Measurements from ENCODE around the gene PCSK5. TPM values are rescaled to one million over a fixed set of nuclear protein-coding genes. Genes with fewer than 3 reads are reported as not detected.

The PCSK5 gene
- total RNA-seq, 1 experiment from 2014 or later, result 6.9 TPM

DNA sequence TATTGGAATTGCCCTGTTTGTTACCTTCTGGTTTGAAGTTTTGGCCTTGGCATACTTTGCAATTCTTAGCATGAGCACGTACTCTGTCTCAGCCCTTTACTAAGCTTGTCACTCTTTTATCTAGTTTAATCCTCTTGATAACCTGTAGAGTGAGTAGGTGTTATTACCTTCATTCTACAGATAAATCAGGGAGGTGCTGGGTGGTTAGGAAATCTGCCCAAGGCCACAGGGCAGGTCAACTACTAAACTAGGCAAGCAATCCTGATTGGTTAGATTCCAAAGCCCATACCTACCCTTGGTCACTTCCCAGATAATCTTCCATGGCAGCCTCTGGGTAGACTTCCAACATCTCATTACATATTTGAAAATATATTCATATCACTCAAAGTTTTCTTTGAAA lies 65.7 kb downstream of the PCSK5 start:
- intact Hi-C loops (cut with micrococcal nuclease), result no loop called here
- POLR2A ChIA-PET, result no interaction called here
- Histone ChIP-seq H3K9me2 (ENCODE audit: insufficient read depth) (no peaks in the 10 kb centered on the region), H3K27me3 (ENCODE audit: insufficient read depth, low read length) (no peaks in the 10 kb centered on the region), H3K4me3 (replicated peaks in 1 of 2; ENCODE audit: low read depth in 1 of 2, low read length in 2 of 2) (no peak overlapping the region), H3K4me2 (ENCODE audit: low read length) (no peak overlapping the region), H4K20me1 (ENCODE audit: insufficient read depth) (no peaks in the 10 kb centered on the region), H3K36me3 (ENCODE audit: control insufficient read depth in 1 of 2, insufficient read depth in 2 of 2, low read length in 2 of 2) (no peaks in the 10 kb centered on the region), H3K27ac (ENCODE audit: low read depth, low read length) (no peak overlapping the region), H3K4me1 (ENCODE audit: control insufficient read depth in 1 of 2, insufficient read depth in 2 of 2, low read length in 2 of 2) (no peaks in the 10 kb centered on the region; a peak in 1 of 4 replicates), H3K9ac (ENCODE audit: low read length) (no peak overlapping the region), H3K79me2 (ENCODE audit: insufficient read depth, low read length) (no peaks in the 10 kb centered on the region), H2AFZ (ENCODE audit: low read depth, low read length, poor library complexity, severe bottlenecking) (no peak overlapping the region), H3K9me3 (ENCODE audit: control insufficient read depth in 1 of 2, insufficient read depth in 1 of 2, low read depth in 1 of 2, low read length in 2 of 2) (no peaks in the 10 kb centered on the region)
- no TSS peak for BruUV-seq (replicated peaks)
- no peak for DNase-seq (ENCODE audit: low read depth, low spot score)
- CTCF ChIA-PET, result no interaction called here
- RAD21 ChIA-PET (ENCODE audit: low non-redundant PET in 1 of 2, low total read pairs in 2 of 2, uncharacterized antibody in 2 of 2, unreplicated experiment in 2 of 2), result no interaction called here
- no peak for ATAC-seq
- TF ChIP-seq ELF1 (IDR thresholded peaks at IDR 0.05; ENCODE audit: borderline replicate concordance, low read depth), result no peak
- no peak for TF ChIP-seq ZNF274 (IDR thresholded peaks at IDR 0.05; ENCODE audit: low read depth, low read length)
- TF ChIP-seq EZH2phosphoT487 (IDR thresholded peaks at IDR 0.05; ENCODE audit: borderline replicate concordance), result no peak
- TF ChIP-seq CTCF (IDR thresholded peaks at IDR 0.05 in 2 of 3, conservative IDR thresholded peaks at IDR 0.05 in 1 of 3; ENCODE audit: borderline replicate concordance in 1 of 3, insufficient read depth in 1 of 3, low read depth in 2 of 3, low read length in 2 of 3), result no peak
- TF ChIP-seq YY1 (IDR thresholded peaks at IDR 0.05; ENCODE audit: extremely low read depth, insufficient replicate concordance, low read depth, low read length), result no peak
- TF ChIP-seq RAD21 (IDR thresholded peaks at IDR 0.05; ENCODE audit: low read depth), result no peak
- TF ChIP-seq, protein P1, sequence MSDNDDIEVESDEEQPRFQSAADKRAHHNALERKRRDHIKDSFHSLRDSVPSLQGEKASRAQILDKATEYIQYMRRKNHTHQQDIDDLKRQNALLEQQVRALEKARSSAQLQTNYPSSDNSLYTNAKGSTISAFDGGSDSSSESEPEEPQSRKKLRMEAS (IDR thresholded peaks at IDR 0.05), result no peak

- Histone ChIP-seq H3K9ac (ENCODE audit: low read length) (no peak overlapping the region), H3K4me3 (replicated peaks in 1 of 2; ENCODE audit: low read depth in 1 of 2, low read length in 2 of 2) (no peak overlapping the region), H3K4me2 (ENCODE audit: low read length) (no peak overlapping the region), H2AFZ (ENCODE audit: low read depth, low read length, poor library complexity, severe bottlenecking) (no peak overlapping the region), H3K4me1 (ENCODE audit: control insufficient read depth in 1 of 2, insufficient read depth in 2 of 2, low read length in 2 of 2) (peaks cover 0 to 5% of the 10 kb centered on the region in 2 experiments; a peak in 1 of 4 replicates), H3K36me3 (ENCODE audit: control insufficient read depth in 1 of 2, insufficient read depth in 2 of 2, low read length in 2 of 2) (no peaks in the 10 kb centered on the region), H3K9me3 (ENCODE audit: control insufficient read depth in 1 of 2, insufficient read depth in 1 of 2, low read depth in 1 of 2, low read length in 2 of 2) (no peaks in the 10 kb centered on the region), H4K20me1 (ENCODE audit: insufficient read depth) (no peaks in the 10 kb centered on the region), H3K9me2 (ENCODE audit: insufficient read depth) (no peaks in the 10 kb centered on the region), H3K79me2 (ENCODE audit: insufficient read depth, low read length) (no peaks in the 10 kb centered on the region), H3K27me3 (ENCODE audit: insufficient read depth, low read length) (no peaks in the 10 kb centered on the region), H3K27ac (ENCODE audit: low read depth, low read length) (no peak overlapping the region)
- BruUV-seq (replicated peaks), result no TSS peak
- DNase-seq (ENCODE audit: low read depth, low spot score), result no peak
- CTCF ChIA-PET, result no interaction called here
- no peak for ATAC-seq
- intact Hi-C loops (cut with micrococcal nuclease), result no loop called here
- TF ChIP-seq, protein P2, sequence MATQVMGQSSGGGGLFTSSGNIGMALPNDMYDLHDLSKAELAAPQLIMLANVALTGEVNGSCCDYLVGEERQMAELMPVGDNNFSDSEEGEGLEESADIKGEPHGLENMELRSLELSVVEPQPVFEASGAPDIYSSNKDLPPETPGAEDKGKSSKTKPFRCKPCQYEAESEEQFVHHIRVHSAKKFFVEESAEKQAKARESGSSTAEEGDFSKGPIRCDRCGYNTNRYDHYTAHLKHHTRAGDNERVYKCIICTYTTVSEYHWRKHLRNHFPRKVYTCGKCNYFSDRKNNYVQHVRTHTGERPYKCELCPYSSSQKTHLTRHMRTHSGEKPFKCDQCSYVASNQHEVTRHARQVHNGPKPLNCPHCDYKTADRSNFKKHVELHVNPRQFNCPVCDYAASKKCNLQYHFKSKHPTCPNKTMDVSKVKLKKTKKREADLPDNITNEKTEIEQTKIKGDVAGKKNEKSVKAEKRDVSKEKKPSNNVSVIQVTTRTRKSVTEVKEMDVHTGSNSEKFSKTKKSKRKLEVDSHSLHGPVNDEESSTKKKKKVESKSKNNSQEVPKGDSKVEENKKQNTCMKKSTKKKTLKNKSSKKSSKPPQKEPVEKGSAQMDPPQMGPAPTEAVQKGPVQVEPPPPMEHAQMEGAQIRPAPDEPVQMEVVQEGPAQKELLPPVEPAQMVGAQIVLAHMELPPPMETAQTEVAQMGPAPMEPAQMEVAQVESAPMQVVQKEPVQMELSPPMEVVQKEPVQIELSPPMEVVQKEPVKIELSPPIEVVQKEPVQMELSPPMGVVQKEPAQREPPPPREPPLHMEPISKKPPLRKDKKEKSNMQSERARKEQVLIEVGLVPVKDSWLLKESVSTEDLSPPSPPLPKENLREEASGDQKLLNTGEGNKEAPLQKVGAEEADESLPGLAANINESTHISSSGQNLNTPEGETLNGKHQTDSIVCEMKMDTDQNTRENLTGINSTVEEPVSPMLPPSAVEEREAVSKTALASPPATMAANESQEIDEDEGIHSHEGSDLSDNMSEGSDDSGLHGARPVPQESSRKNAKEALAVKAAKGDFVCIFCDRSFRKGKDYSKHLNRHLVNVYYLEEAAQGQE (IDR thresholded peaks at IDR 0.05; ENCODE audit: low read depth), result no peak
- TF ChIP-seq ATF3 (IDR thresholded peaks at IDR 0.05), result no peak
- RAD21 ChIA-PET (ENCODE audit: low non-redundant PET in 1 of 2, low total read pairs in 2 of 2, uncharacterized antibody in 2 of 2, unreplicated experiment in 2 of 2), result no interaction called here
- POLR2A ChIA-PET, result no interaction called here
These were observed 66.6 kb downstream of the PCSK5 start for GRCh38 chr9:75957116-75957515.
